Spleen (tissue), 11 donors: ENCODE measurements around the gene KRABD2.

Experiments used
- DNase-seq: peaks from one replicate; pipeline ENCODE4 v3.0.0-alpha.2; 2020
- H3K27ac ChIP-seq, 8 donors: fragments of 200-600 bp; sonication (generic) in 7 of 8; 1 replicate in 4 of 8; 2 replicates in 4 of 8; pipeline versions ENCODE4 v1.5.0 to v1.8.0; 2016 to 2021; ENCODE audit warnings: inconsistent platforms in 4 of 8, mild to moderate bottlenecking in 4 of 8, moderate library complexity in 1 of 8
- H3K27me3 ChIP-seq, 7 donors: fragments of 200-600 bp; sonication (generic) in 6 of 7; replicated peaks in 1 of 7; 1 replicate in 4 of 7; 2 replicates in 3 of 7; pipeline versions ENCODE4 v1.5.0 to v1.8.0; 2016 to 2021; ENCODE audit warnings: inconsistent platforms in 3 of 7, mild to moderate bottlenecking in 1 of 7
- H3K36me3 ChIP-seq, 6 donors: fragments of 200-600 bp; sonication (generic) in 5 of 6; 1 replicate in 4 of 6; 2 replicates in 2 of 6; pipeline versions ENCODE4 v1.5.0 to v1.8.0; 2016 to 2021; ENCODE audit warnings: inconsistent platforms in 2 of 6
- H3K4me1 ChIP-seq, 6 donors: fragments of 200-600 bp; sonication (generic) in 5 of 6; 1 replicate in 3 of 6; 2 replicates in 3 of 6; pipeline versions ENCODE4 v1.5.0 to v1.8.0; 2016 to 2021; ENCODE audit warnings: inconsistent platforms in 3 of 6
- H3K4me3 ChIP-seq, 8 donors: fragments of 200-600 bp; sonication (generic) in 7 of 8; 1 replicate in 4 of 8; 2 replicates in 4 of 8; pipeline versions ENCODE4 v1.5.0 to v1.8.0; 2016 to 2021; ENCODE audit warnings: inconsistent platforms in 4 of 8, mild to moderate bottlenecking in 4 of 8, moderate library complexity in 2 of 8
- H3K9me3 ChIP-seq, 8 donors: fragments of 200-600 bp; sonication (generic) in 7 of 8; 1 replicate in 4 of 8; 2 replicates in 4 of 8; pipeline versions ENCODE4 v1.5.0 to v1.8.0; 2016 to 2021; ENCODE audit warnings: inconsistent platforms in 4 of 8
- POLR2A ChIP-seq, 3 donors: fragments of 450-650 bp; IDR thresholded peaks; one replicate each; pipeline ENCODE4 v1.5.1; 2017; ENCODE audit warnings: antibody characterized with exemption in 3 of 3, mild to moderate bottlenecking in 1 of 3
- POLR2AphosphoS5 ChIP-seq, 3 donors: sonication (generic); formaldehyde crosslinking; IDR thresholded peaks; one replicate each; pipeline ENCODE4 v1.5.1; 2017; ENCODE audit warnings: antibody characterized with exemption in 3 of 3
- WGBS, 5 donors: extraction: QIAGEN DNeasy Blood & Tissue Kit in 3 of 5; methylation state at CpG; one replicate each; pipeline versions ENCODE4 v1.1.5 to v1.1.7; 2013 to 2018; 5-methylcytosine and 5-hydroxymethylcytosine counted together
- intact Hi-C: fragments of 100-400 bp; cut with DNase I; formaldehyde crosslinking; loops from one replicate; pipeline ENCODE4 v1.15.0; 2023; ENCODE audit warnings: low total_unique reads
- TF ChIP-seq, protein P1 (sequence below), 11 experiments: fragments of 200-600 bp in 7 of 11; fragments of 450-650 bp in 4 of 11; sonication (generic) in 4 of 11; IDR thresholded peaks in 8 of 11; conservative IDR thresholded peaks in 3 of 11; 1 replicate in 7 of 11; 2 replicates in 4 of 11; pipeline versions ENCODE4 v1.4.0 to v1.8.0; 2016 to 2021; ENCODE audit warnings: antibody characterized with exemption in 11 of 11, inconsistent platforms in 4 of 11, mild to moderate bottlenecking in 1 of 11
- donor health status: healthy with polysubstance abuse.
- donor health status: DM: no; HTN: no; CAD: no; lungs with moderate emphysema.
- donor health status: DM: no; HTN: no; CAD: no.
- donor health status: Bipolar disorder and iron deficiency.
- donor health status: healthy.
- donor health status: DM: no; HTN: no; CAD: no.
- donor health status: DM: yes; HTN: yes; CAD: no.

KRABD2 gene

DNA sequence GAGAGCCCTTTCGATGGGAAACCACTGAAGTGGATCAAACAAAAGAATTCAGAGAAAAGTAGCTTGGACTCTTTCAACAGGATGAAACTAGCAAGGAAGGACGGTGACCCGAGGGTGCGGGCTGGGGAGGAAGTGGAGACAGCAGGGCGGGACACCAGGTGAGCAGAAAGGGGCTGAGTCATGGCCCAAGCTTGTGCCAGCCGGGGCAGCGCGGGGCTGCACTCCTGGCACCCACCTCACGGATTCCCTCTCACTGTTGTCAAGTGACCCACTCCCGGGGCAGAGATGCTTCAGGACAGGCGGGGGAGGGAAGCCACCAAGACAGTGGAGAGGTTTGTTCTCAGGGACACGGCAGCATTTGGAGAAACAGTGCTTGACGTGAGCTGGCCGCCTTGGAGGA is 31.9 kb upstream of the KRABD2 start:
- Histone ChIP-seq H3K9me3 (no peaks in the 10 kb centered on the region), H3K4me3 (no peak overlapping the region), H3K27ac (no peak overlapping the region), H3K27me3 (peaks cover 0 to 54% (median 3%) of the 10 kb centered on the region in 7 donors), H3K36me3 (no peaks in the 10 kb centered on the region), H3K4me1 (peaks cover 0 to 11% (median 9%) of the 10 kb centered on the region in 6 donors)
- WGBS, 5 donors = 47 to 60% (median 55%) methylated on average over 11 to 14 of the region's 14 CpGs
- TF ChIP-seq POLR2A (IDR thresholded peaks at IDR 0.05) (no peak), POLR2AphosphoS5 (IDR thresholded peaks at IDR 0.05) (no peak)
- TF ChIP-seq, protein P1, sequence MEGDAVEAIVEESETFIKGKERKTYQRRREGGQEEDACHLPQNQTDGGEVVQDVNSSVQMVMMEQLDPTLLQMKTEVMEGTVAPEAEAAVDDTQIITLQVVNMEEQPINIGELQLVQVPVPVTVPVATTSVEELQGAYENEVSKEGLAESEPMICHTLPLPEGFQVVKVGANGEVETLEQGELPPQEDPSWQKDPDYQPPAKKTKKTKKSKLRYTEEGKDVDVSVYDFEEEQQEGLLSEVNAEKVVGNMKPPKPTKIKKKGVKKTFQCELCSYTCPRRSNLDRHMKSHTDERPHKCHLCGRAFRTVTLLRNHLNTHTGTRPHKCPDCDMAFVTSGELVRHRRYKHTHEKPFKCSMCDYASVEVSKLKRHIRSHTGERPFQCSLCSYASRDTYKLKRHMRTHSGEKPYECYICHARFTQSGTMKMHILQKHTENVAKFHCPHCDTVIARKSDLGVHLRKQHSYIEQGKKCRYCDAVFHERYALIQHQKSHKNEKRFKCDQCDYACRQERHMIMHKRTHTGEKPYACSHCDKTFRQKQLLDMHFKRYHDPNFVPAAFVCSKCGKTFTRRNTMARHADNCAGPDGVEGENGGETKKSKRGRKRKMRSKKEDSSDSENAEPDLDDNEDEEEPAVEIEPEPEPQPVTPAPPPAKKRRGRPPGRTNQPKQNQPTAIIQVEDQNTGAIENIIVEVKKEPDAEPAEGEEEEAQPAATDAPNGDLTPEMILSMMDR (IDR thresholded peaks at IDR 0.05 in 8 of 11, conservative IDR thresholded peaks at IDR 0.05 in 3 of 11) = no peak
- DNase-seq = no peak
- intact Hi-C loops = no loop called here

DNA sequence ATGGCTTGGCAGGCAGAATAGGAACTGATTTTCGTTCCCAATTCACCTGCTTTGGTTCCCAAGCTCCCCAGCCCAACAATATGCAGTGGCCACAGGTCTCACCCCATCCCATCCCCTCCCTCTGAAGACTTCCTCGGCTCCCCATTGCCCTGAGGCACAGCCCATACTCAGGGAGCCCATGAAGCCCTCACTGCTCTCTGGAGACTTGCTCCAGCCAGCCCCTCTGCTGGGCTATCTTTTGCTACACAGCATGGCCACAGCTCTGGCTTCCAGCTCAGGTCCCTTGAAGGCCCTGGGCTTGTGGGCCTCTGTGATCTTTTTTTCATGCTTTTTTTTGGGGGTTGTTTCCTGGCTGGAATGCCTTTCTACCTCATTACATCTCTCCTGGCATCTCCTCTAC is 29.7 kb upstream of the KRABD2 start:
- no peak for DNase-seq
- peaks cover 0 to 11% (median 9%) of the 10 kb centered on the region in 6 donors for H3K4me1 ChIP-seq
- TF ChIP-seq POLR2A (IDR thresholded peaks at IDR 0.05) = no peak
- no peak for TF ChIP-seq POLR2AphosphoS5 (IDR thresholded peaks at IDR 0.05)
- TF ChIP-seq, protein P1 (IDR thresholded peaks at IDR 0.05 in 8 of 11, conservative IDR thresholded peaks at IDR 0.05 in 3 of 11) = no peak

DNA sequence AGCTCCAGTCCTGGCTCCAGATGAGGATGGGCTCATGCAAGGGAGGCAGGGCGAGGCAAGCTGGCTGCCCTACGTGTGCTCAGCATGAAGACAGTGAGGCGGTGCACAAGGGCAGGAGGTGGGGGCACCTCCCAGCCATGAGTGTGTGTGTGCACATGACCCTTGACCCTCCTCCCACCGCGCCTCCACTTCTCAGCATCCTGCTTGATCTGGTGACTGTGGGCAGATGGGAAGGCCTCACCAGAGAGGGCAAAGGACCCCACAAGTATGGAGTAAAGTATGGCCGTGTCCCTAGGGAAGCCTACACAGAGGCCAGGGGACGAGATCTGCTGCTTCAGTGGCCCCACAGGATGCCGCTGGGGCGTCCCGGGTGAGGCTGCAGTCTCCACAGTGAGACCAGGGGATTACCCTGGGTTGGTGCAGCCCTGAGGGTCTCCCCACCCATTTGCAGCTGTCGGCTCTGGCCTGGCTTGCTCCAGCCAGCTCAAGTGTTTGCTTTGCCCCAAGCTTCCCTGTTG is 29.1 kb upstream of the KRABD2 start:
- 60 to 91% (median 84%) methylated on average over 5 to 11 of the region's 11 CpGs for WGBS, 5 donors
- Histone ChIP-seq H3K36me3 (no peaks in the 10 kb centered on the region), H3K27ac (no peak overlapping the region), H3K9me3 (no peaks in the 10 kb centered on the region), H3K4me3 (no peak overlapping the region), H3K4me1 (peaks cover 0 to 7% (median 7%) of the 10 kb centered on the region in 6 donors), H3K27me3 (peaks cover 0 to 57% (median 3%) of the 10 kb centered on the region in 7 donors)
- no peak for DNase-seq
- intact Hi-C loops = no loop called here
- no peak for TF ChIP-seq POLR2A (IDR thresholded peaks at IDR 0.05)
- no peak for TF ChIP-seq POLR2AphosphoS5 (IDR thresholded peaks at IDR 0.05)

More for the DNA sequence above, 29.7 kb upstream of the KRABD2 start:
- H3K27me3 ChIP-seq = peaks cover 0 to 53% (median 3%) of the 10 kb centered on the region in 7 donors
- no peaks in the 10 kb centered on the region for H3K9me3 ChIP-seq
- no peak overlapping the region for H3K4me3 ChIP-seq
- WGBS, 5 donors = 77 to 89% (median 83%) methylated on average over 2 of the region's 2 CpGs
- no peak overlapping the region for H3K27ac ChIP-seq
- intact Hi-C loops = no loop called here
- no peaks in the 10 kb centered on the region for H3K36me3 ChIP-seq

DNA sequence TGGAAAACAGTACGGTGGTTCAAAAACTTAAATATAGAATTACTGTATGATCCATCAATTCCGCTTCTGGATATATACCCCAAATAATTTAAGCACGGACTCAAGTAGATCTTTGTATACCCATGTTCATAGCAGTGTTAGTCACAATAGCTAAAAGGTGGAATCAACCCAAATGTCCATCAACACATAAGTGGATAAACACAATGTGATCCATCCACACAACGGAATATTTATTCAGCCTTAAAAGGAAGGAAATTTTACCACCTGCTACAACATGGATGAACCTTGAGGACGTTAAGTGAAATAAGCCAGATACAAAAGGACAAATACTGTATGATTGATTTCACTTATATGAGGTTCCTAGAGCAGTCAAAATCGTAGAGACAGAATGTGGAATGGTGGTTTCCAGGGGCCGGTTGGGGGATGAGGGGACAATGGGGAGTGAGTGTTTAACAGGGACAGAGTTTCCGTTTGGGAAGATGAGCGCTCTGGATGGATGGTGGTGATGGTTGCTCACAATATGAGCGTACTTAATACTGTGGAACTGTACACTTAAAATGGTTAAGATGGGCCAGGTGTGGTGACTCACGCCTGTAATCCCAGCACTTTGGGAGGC is 26.5 kb upstream of the KRABD2 start:
- WGBS, 5 donors = 80 to 88% (median 85%) methylated on average over 11 of the region's 11 CpGs
- H3K4me3 ChIP-seq = no peak overlapping the region
- H3K27me3 ChIP-seq = peaks cover 0 to 66% (median 1%) of the 10 kb centered on the region in 7 donors
- H3K9me3 ChIP-seq = no peaks in the 10 kb centered on the region
- H3K4me1 ChIP-seq = no peaks in the 10 kb centered on the region
- no peak for DNase-seq
- H3K27ac ChIP-seq = no peak overlapping the region
- TF ChIP-seq POLR2AphosphoS5 (IDR thresholded peaks at IDR 0.05) = no peak
- TF ChIP-seq, protein P1 (IDR thresholded peaks at IDR 0.05 in 8 of 11, conservative IDR thresholded peaks at IDR 0.05 in 3 of 11) = no peak
- intact Hi-C loops = no loop called here
- no peaks in the 10 kb centered on the region for H3K36me3 ChIP-seq
